Chondrocyte (in vitro differentiated cells): Measurements from ENCODE around the gene NCAM1. TPM values are rescaled to one million over a fixed set of nuclear protein-coding genes. Genes with fewer than 3 reads are reported as not detected.

Experiments used
- DNase-seq: peaks from one replicate; pipeline ENCODE4 v3.0.0; 2021; ENCODE audit warnings: mixed read lengths, low spot score
- H3K27ac Mint-ChIP-seq: one replicate; pipeline ENCODE4 v1.8.0; 2021; ENCODE audit warnings: mild to moderate bottlenecking, moderate library complexity, mixed read lengths; ENCODE audit not compliant: unreplicated experiment
- H3K27me3 Mint-ChIP-seq: 2 replicates; pipeline ENCODE4 v1.8.0; 2021; ENCODE audit warnings: low read depth, mixed read lengths
- H3K36me3 Mint-ChIP-seq: 2 replicates; pipeline ENCODE4 v1.8.0; 2021; ENCODE audit warnings: low read depth, mixed read lengths
- H3K4me1 Mint-ChIP-seq: 2 replicates; pipeline ENCODE4 v1.8.0; 2021; ENCODE audit warnings: low read depth, mild to moderate bottlenecking, mixed read lengths
- H3K4me3 Mint-ChIP-seq: one replicate; pipeline ENCODE4 v1.8.0; 2021; ENCODE audit warnings: mild to moderate bottlenecking, moderate library complexity, mixed read lengths; ENCODE audit not compliant: unreplicated experiment
- H3K9me3 Mint-ChIP-seq: 2 replicates; pipeline ENCODE4 v1.8.0; 2021; ENCODE audit warnings: low read depth, mixed read lengths
- CTCF ChIP-seq: fragments of 200-600 bp; sonication (generic); IDR thresholded peaks from 2 replicates; pipeline ENCODE4 v1.5.0; 2021; ENCODE audit warnings: antibody characterized with exemption, mild to moderate bottlenecking, moderate library complexity
- total RNA-seq: library from RNA; stranded (reverse); gene quantifications from 3 replicates; pipeline ENCODE4 v1.2.1, GENCODE V29; 2021

The NCAM1 gene
- total RNA-seq, 1 donor from 2014 or later, result 3.9 TPM

GRCh38 chr11:113281052-113281725 is 320.0 kb downstream of the NCAM1 start:
- Mint-ChIP-seq H3K4me3 (no peak overlapping the region), H3K4me1 (no peaks in the 10 kb centered on the region), H3K27ac (no peak overlapping the region), H3K36me3 (no peaks in the 10 kb centered on the region), H3K27me3 (no peaks in the 10 kb centered on the region), H3K9me3 (no peaks in the 10 kb centered on the region)
- no peak for TF ChIP-seq CTCF
- DNase-seq, result no peak

GRCh38 chr11:113282898-113283437 is 321.7 kb downstream of the NCAM1 start:
- Mint-ChIP-seq H3K4me3 (no peak overlapping the region), H3K36me3 (no peaks in the 10 kb centered on the region), H3K27ac (no peak overlapping the region), H3K4me1 (peaks cover 5% of the 10 kb centered on the region), H3K9me3 (no peaks in the 10 kb centered on the region), H3K27me3 (no peaks in the 10 kb centered on the region)
- TF ChIP-seq CTCF, result no peak
- DNase-seq, result no peak

- no peaks in the 10 kb centered on the region for H3K36me3 Mint-ChIP-seq
- H3K27me3 Mint-ChIP-seq, result no peaks in the 10 kb centered on the region
- H3K9me3 Mint-ChIP-seq, result no peaks in the 10 kb centered on the region
- no peak for DNase-seq
- H3K4me3 Mint-ChIP-seq, result no peak overlapping the region
- H3K4me1 Mint-ChIP-seq, result peaks cover 5% of the 10 kb centered on the region
- H3K27ac Mint-ChIP-seq, result no peak overlapping the region
- TF ChIP-seq CTCF, result no peak
Measured at GRCh38 chr11:113283881-113284280, 322.7 kb downstream of the NCAM1 start.

GRCh38 chr11:113286009-113286408 is 324.8 kb downstream of the NCAM1 start:
- Mint-ChIP-seq H3K27me3 (no peaks in the 10 kb centered on the region), H3K36me3 (no peaks in the 10 kb centered on the region), H3K4me3 (no peak overlapping the region), H3K9me3 (no peaks in the 10 kb centered on the region), H3K4me1 (peaks cover 7% of the 10 kb centered on the region), H3K27ac (no peak overlapping the region)
- no peak for DNase-seq
- TF ChIP-seq CTCF, result no peak

- DNase-seq, result no peak
- H3K27me3 Mint-ChIP-seq, result peaks cover 7% of the 10 kb centered on the region
- H3K4me3 Mint-ChIP-seq, result no peak overlapping the region
- peaks cover 7% of the 10 kb centered on the region for H3K4me1 Mint-ChIP-seq
- TF ChIP-seq CTCF, result no peak
- H3K27ac Mint-ChIP-seq, result no peak overlapping the region
- no peaks in the 10 kb centered on the region for H3K36me3 Mint-ChIP-seq
- H3K9me3 Mint-ChIP-seq, result no peaks in the 10 kb centered on the region
Measured at GRCh38 chr11:113286509-113287497, 325.6 kb downstream of the NCAM1 start.
